Measurements from ENCODE around the gene PRKN.

The PRKN gene

GRCh38 chr6:162195441-162195840 is 532.1 kb downstream of the PRKN start:
- no peak overlapping the region for H3K14ac ChIP-seq (ENCODE audit: low read length in 2 of 2)
- H3K27ac ChIP-seq (ENCODE audit: low read length, poor library complexity, severe bottlenecking), result no peak overlapping the region
- no peak overlapping the region for H2AK5ac ChIP-seq (ENCODE audit: low read length, severe bottlenecking)
- peaks cover 4% of the 10 kb centered on the region for H3K4me1 ChIP-seq (ENCODE audit: control insufficient read depth, insufficient read depth, low read depth, low read length)
- no peak overlapping the region for H3K4me2 ChIP-seq (ENCODE audit: low read length, poor library complexity, severe bottlenecking)
- H2BK5ac ChIP-seq (ENCODE audit: low read depth, low read length, poor library complexity, severe bottlenecking), result no peak overlapping the region
- 100% methylated on average over 2 of the region's 2 CpGs for WGBS
- no peak overlapping the region for H3K9ac ChIP-seq (ENCODE audit: low read length)
- no peak overlapping the region for H2BK15ac ChIP-seq (ENCODE audit: low read depth, poor library complexity, severe bottlenecking)
- no peak overlapping the region for H3K4me3 ChIP-seq (ENCODE audit: insufficient read depth in 1 of 2, low read depth in 1 of 2, low read length in 2 of 2)
- H3K79me1 ChIP-seq (replicated peaks; ENCODE audit: low read length, poor library complexity, severe bottlenecking), result no peaks in the 10 kb centered on the region
- H3K4ac ChIP-seq (ENCODE audit: low read depth in 1 of 2, low read length in 2 of 2), result no peak overlapping the region
- H3K27me3 ChIP-seq (ENCODE audit: control insufficient read depth in 1 of 2, insufficient read depth in 1 of 2, low read length in 2 of 2), result no peaks in the 10 kb centered on the region
- no peak overlapping the region for H3K18ac ChIP-seq (ENCODE audit: low read depth in 1 of 2, low read length in 2 of 2)
- no peak overlapping the region for H4K8ac ChIP-seq (ENCODE audit: low read length)
- no peak overlapping the region for H2BK120ac ChIP-seq (ENCODE audit: low read depth, low read length)
- H2AFZ ChIP-seq (ENCODE audit: low read depth, low read length), result no peak overlapping the region
- no peaks in the 10 kb centered on the region for H3K36me3 ChIP-seq (ENCODE audit: control insufficient read depth in 1 of 2, insufficient read depth in 2 of 2, low read depth in 1 of 2, low read length in 2 of 2)
- no peak overlapping the region for H4K91ac ChIP-seq (ENCODE audit: low read length)
- H2BK12ac ChIP-seq (ENCODE audit: low read length in 2 of 2), result no peak overlapping the region
- H3K23ac ChIP-seq (ENCODE audit: low read length in 2 of 2), result no peak overlapping the region
- H3K9me3 ChIP-seq (ENCODE audit: control insufficient read depth, low read length), result no peaks in the 10 kb centered on the region
- DNase-seq, result no peak

DNA sequence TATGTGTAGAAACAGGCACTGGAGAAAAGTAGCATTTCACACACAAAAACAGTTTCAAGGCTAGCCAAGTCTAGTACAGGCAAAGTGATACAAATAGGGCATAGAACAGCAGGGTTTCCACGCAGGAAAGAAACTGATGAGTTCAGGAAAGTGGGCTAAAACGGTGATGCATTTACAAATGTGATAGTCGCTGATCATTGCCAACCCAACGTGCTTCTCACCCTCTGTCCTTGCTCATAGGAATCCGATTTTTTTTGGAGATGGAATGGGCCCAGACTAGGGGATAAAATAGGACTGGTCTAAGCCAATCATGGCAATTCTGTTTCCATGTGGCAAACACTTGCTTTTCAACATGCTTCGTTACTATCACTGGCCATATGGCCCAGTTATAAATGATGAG is 536.6 kb downstream of the PRKN start:
- Histone ChIP-seq H2AK5ac (ENCODE audit: low read length, severe bottlenecking) (no peak overlapping the region), H3K4me1 (ENCODE audit: control insufficient read depth, insufficient read depth, low read depth, low read length) (no peaks in the 10 kb centered on the region), H3K36me3 (ENCODE audit: control insufficient read depth in 1 of 2, insufficient read depth in 2 of 2, low read depth in 1 of 2, low read length in 2 of 2) (no peaks in the 10 kb centered on the region), H3K14ac (ENCODE audit: low read length in 2 of 2) (no peak overlapping the region), H3K27me3 (ENCODE audit: control insufficient read depth in 1 of 2, insufficient read depth in 1 of 2, low read length in 2 of 2) (no peaks in the 10 kb centered on the region), H3K18ac (ENCODE audit: low read depth in 1 of 2, low read length in 2 of 2) (no peak overlapping the region), H3K4me3 (ENCODE audit: insufficient read depth in 1 of 2, low read depth in 1 of 2, low read length in 2 of 2) (no peak overlapping the region), H3K4me2 (ENCODE audit: low read length, poor library complexity, severe bottlenecking) (no peak overlapping the region), H3K27ac (ENCODE audit: low read length, poor library complexity, severe bottlenecking) (no peak overlapping the region), H4K91ac (ENCODE audit: low read length) (no peak overlapping the region), H2AFZ (ENCODE audit: low read depth, low read length) (no peak overlapping the region), H2BK5ac (ENCODE audit: low read depth, low read length, poor library complexity, severe bottlenecking) (no peak overlapping the region), H3K79me1 (replicated peaks; ENCODE audit: low read length, poor library complexity, severe bottlenecking) (no peaks in the 10 kb centered on the region), H3K4ac (ENCODE audit: low read depth in 1 of 2, low read length in 2 of 2) (no peak overlapping the region), H3K23ac (ENCODE audit: low read length in 2 of 2) (no peak overlapping the region), H2BK12ac (ENCODE audit: low read length in 2 of 2) (no peak overlapping the region), H2BK15ac (ENCODE audit: low read depth, poor library complexity, severe bottlenecking) (no peak overlapping the region), H3K9ac (ENCODE audit: low read length) (no peak overlapping the region), H4K8ac (ENCODE audit: low read length) (no peak overlapping the region), H2BK120ac (ENCODE audit: low read depth, low read length) (no peak overlapping the region), H3K9me3 (ENCODE audit: control insufficient read depth, low read length) (no peaks in the 10 kb centered on the region)
- no peak for DNase-seq
- WGBS, result 78% methylated on average over 5 of the region's 6 CpGs

- no peak overlapping the region for H3K18ac ChIP-seq (ENCODE audit: low read depth in 1 of 2, low read length in 2 of 2)
- H2BK120ac ChIP-seq (ENCODE audit: low read depth, low read length), result no peak overlapping the region
- H3K9ac ChIP-seq (ENCODE audit: low read length), result no peak overlapping the region
- no peaks in the 10 kb centered on the region for H3K79me1 ChIP-seq (replicated peaks; ENCODE audit: low read length, poor library complexity, severe bottlenecking)
- no peak overlapping the region for H3K4ac ChIP-seq (ENCODE audit: low read depth in 1 of 2, low read length in 2 of 2)
- H3K27me3 ChIP-seq (ENCODE audit: control insufficient read depth in 1 of 2, insufficient read depth in 1 of 2, low read length in 2 of 2), result no peaks in the 10 kb centered on the region
- no peak overlapping the region for H4K8ac ChIP-seq (ENCODE audit: low read length)
- no peak overlapping the region for H2AK5ac ChIP-seq (ENCODE audit: low read length, severe bottlenecking)
- WGBS, result 80% methylated on average over 2 of the region's 4 CpGs
- H3K27ac ChIP-seq (ENCODE audit: low read length, poor library complexity, severe bottlenecking), result no peak overlapping the region
- H4K91ac ChIP-seq (ENCODE audit: low read length), result no peak overlapping the region
- H2BK12ac ChIP-seq (ENCODE audit: low read length in 2 of 2), result no peak overlapping the region
- no peak overlapping the region for H3K4me3 ChIP-seq (ENCODE audit: insufficient read depth in 1 of 2, low read depth in 1 of 2, low read length in 2 of 2)
- H3K14ac ChIP-seq (ENCODE audit: low read length in 2 of 2), result no peak overlapping the region
- H3K23ac ChIP-seq (ENCODE audit: low read length in 2 of 2), result no peak overlapping the region
- H3K9me3 ChIP-seq (ENCODE audit: control insufficient read depth, low read length), result no peaks in the 10 kb centered on the region
- no peak overlapping the region for H2AFZ ChIP-seq (ENCODE audit: low read depth, low read length)
- H2BK15ac ChIP-seq (ENCODE audit: low read depth, poor library complexity, severe bottlenecking), result no peak overlapping the region
- no peaks in the 10 kb centered on the region for H3K36me3 ChIP-seq (ENCODE audit: control insufficient read depth in 1 of 2, insufficient read depth in 2 of 2, low read depth in 1 of 2, low read length in 2 of 2)
- H2BK5ac ChIP-seq (ENCODE audit: low read depth, low read length, poor library complexity, severe bottlenecking), result no peak overlapping the region
- no peak for DNase-seq
- H3K4me2 ChIP-seq (ENCODE audit: low read length, poor library complexity, severe bottlenecking), result no peak overlapping the region
- no peaks in the 10 kb centered on the region for H3K4me1 ChIP-seq (ENCODE audit: control insufficient read depth, insufficient read depth, low read depth, low read length)
These were observed 540.2 kb downstream of the PRKN start for GRCh38 chr6:162187168-162187935.

GRCh38 chr6:162184465-162184864 is 543.1 kb downstream of the PRKN start:
- Histone ChIP-seq H4K8ac (ENCODE audit: low read length) (no peak overlapping the region), H2BK12ac (ENCODE audit: low read length in 2 of 2) (no peak overlapping the region), H3K18ac (ENCODE audit: low read depth in 1 of 2, low read length in 2 of 2) (no peak overlapping the region), H3K4me3 (ENCODE audit: insufficient read depth in 1 of 2, low read depth in 1 of 2, low read length in 2 of 2) (no peak overlapping the region), H3K14ac (ENCODE audit: low read length in 2 of 2) (no peak overlapping the region), H3K4me1 (ENCODE audit: control insufficient read depth, insufficient read depth, low read depth, low read length) (peaks cover 1% of the 10 kb centered on the region), H2AFZ (ENCODE audit: low read depth, low read length) (no peak overlapping the region), H3K79me1 (replicated peaks; ENCODE audit: low read length, poor library complexity, severe bottlenecking) (no peaks in the 10 kb centered on the region), H3K9me3 (ENCODE audit: control insufficient read depth, low read length) (no peaks in the 10 kb centered on the region), H2BK15ac (ENCODE audit: low read depth, poor library complexity, severe bottlenecking) (no peak overlapping the region), H4K91ac (ENCODE audit: low read length) (no peak overlapping the region), H2AK5ac (ENCODE audit: low read length, severe bottlenecking) (no peak overlapping the region), H3K27ac (ENCODE audit: low read length, poor library complexity, severe bottlenecking) (no peak overlapping the region), H3K36me3 (ENCODE audit: control insufficient read depth in 1 of 2, insufficient read depth in 2 of 2, low read depth in 1 of 2, low read length in 2 of 2) (no peaks in the 10 kb centered on the region), H3K23ac (ENCODE audit: low read length in 2 of 2) (no peak overlapping the region), H3K4me2 (ENCODE audit: low read length, poor library complexity, severe bottlenecking) (no peak overlapping the region), H3K4ac (ENCODE audit: low read depth in 1 of 2, low read length in 2 of 2) (no peak overlapping the region), H3K9ac (ENCODE audit: low read length) (no peak overlapping the region), H3K27me3 (ENCODE audit: control insufficient read depth in 1 of 2, insufficient read depth in 1 of 2, low read length in 2 of 2) (no peaks in the 10 kb centered on the region), H2BK5ac (ENCODE audit: low read depth, low read length, poor library complexity, severe bottlenecking) (no peak overlapping the region), H2BK120ac (ENCODE audit: low read depth, low read length) (no peak overlapping the region)
- no peak for DNase-seq
- 91% methylated on average over 8 of the region's 9 CpGs for WGBS
